ENCODE results near the gene THNSL1.

GRCh38 chr10:25018703-25019102, 2.3 kb downstream of the THNSL1 start:
- TF ChIP-seq CTCF (conservative IDR thresholded peaks at IDR 0.05 in 1 of 2, IDR thresholded peaks at IDR 0.05 in 1 of 2; ENCODE audit: low read depth in 1 of 2, low read length in 2 of 2): no peak
- TF ChIP-seq EZH2 (IDR thresholded peaks at IDR 0.05; ENCODE audit: low read length, missing control alignments): no peak
